Activated T-cell treated with anti-CD3 and anti-CD28 coated beads, Interleukin-2, amount 50 U/mL, for 72 hours (primary cell): ENCODE measurements around the gene IFNAR1. TPM values are rescaled to one million over a fixed set of nuclear protein-coding genes. Genes with fewer than 3 reads are reported as not detected.

Experiments used
- ATAC-seq, 2 donors: fragments of 150-1000 bp; cut with Tn5 transposase; replicated peaks in 1 of 2; 2 replicates each; pipeline ENCODE4 v1.10.0; 2021; ENCODE audit warnings: moderate library complexity in 2 of 2, mild to moderate bottlenecking in 1 of 2
- DNase-seq, 2 donors: peaks; one replicate each; pipeline ENCODE4 v3.0.0; 2021 to 2022; ENCODE audit warnings: mixed read lengths in 1 of 2
- H3K27ac Mint-ChIP-seq: one replicate; pipeline ENCODE4 v1.8.0; 2022; ENCODE audit warnings: mild to moderate bottlenecking, moderate library complexity, mixed read lengths
- H3K27me3 Mint-ChIP-seq: one replicate; pipeline ENCODE4 v1.8.0; 2022; ENCODE audit warnings: low read depth, mixed read lengths
- H3K36me3 Mint-ChIP-seq, 2 donors: one replicate each; pipeline ENCODE4 v1.8.0; 2022; ENCODE audit warnings: mixed read lengths in 2 of 2, mild to moderate bottlenecking in 1 of 2; ENCODE audit not compliant: insufficient read depth in 2 of 2
- H3K4me1 Mint-ChIP-seq: one replicate; pipeline ENCODE4 v1.8.0; 2022; ENCODE audit warnings: low read depth, mixed read lengths
- H3K4me3 Mint-ChIP-seq, 2 donors: one replicate each; pipeline ENCODE4 v1.8.0; 2022; ENCODE audit warnings: mild to moderate bottlenecking in 2 of 2, mixed read lengths in 2 of 2, moderate library complexity in 2 of 2
- H3K9me3 Mint-ChIP-seq, 2 donors: one replicate each; pipeline ENCODE4 v1.8.0; 2022; ENCODE audit warnings: mixed read lengths in 2 of 2
- total RNA-seq, 2 donors: library from RNA; stranded (reverse); gene quantifications; one replicate each; pipeline ENCODE4 v1.2.3, GENCODE V29; 2022

IFNAR1 gene
- total RNA-seq, 2 donors from 2014 or later = 28.2 to 29.1 TPM

DNA sequence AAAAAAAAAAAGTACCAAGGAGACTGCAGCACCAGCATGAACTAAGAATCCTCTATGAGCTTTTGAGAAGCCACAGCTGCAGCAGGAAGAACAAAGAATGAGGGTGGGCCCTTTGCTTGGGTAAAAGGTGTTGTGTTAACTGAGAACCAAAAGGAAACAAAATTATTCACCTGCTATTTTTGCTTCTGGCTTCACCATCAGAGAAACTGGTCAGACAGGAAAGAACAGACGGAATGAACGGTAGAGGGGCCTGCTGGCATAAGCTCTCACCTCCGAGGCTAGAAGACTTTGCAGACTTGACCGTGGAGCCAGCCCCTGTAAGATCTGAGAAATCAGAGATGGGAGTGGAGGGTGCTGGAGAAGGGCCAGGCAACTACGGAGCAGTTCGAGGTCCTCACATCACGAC is 31.0 kb upstream of the IFNAR1 start:
- H3K27ac Mint-ChIP-seq = no peak overlapping the region
- H3K27me3 Mint-ChIP-seq = no peaks in the 10 kb centered on the region
- H3K4me1 Mint-ChIP-seq = peaks cover 35% of the 10 kb centered on the region
- no peaks in the 10 kb centered on the region for H3K9me3 Mint-ChIP-seq
- H3K4me3 Mint-ChIP-seq = no peak overlapping the region
- DNase-seq (no peak), ATAC-seq (no peak)
- H3K36me3 Mint-ChIP-seq = peaks cover 2% of the 10 kb centered on the region in 2 donors

DNA sequence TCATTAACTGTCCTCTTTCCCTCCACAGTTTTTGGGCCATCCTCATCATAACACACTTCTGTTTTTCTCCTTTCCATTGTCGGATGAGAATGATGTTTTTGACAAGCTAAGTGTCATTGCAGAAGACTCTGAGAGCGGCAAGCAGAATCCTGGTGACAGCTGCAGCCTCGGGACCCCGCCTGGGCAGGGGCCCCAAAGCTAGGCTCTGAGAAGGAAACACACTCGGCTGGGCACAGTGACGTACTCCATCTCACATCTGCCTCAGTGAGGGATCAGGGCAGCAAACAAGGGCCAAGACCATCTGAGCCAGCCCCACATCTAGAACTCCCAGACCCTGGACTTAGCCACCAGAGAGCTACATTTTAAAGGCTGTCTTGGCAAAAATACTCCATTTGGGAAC is 28.6 kb upstream of the IFNAR1 start:
- Mint-ChIP-seq H3K27ac (no peak overlapping the region), H3K9me3 (no peaks in the 10 kb centered on the region), H3K36me3 (peaks cover 2% of the 10 kb centered on the region in 2 donors), H3K4me3 (no peak overlapping the region), H3K4me1 (peaks cover 58% of the 10 kb centered on the region), H3K27me3 (no peaks in the 10 kb centered on the region)
- ATAC-seq = no peak
- DNase-seq = no peak

DNA sequence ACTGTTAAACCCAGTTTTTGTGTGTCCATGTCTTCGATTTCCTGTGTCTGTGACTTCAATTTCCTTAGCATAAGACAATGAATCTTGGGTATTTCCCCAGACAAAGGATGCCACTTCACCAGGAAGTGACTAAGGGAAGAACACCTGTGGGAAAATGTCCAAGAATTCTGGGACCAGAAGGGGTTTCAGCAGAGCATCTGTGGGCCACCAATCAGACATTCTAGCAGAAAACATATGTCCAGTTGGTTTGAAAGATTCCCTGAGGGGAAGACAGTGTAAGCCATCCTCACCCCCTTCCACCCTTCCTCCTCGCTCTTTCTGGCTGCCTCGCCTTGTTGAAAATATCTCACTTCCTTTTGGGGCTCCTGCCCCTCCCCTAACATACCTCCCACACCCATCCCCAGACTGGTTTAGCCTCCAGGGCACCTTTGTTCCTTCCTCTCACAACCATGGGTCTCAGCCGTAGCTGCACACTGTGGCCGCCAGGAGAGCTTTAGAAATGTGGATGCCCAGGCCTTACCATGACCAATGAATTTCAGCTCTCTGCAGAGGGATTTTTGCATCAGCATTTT is 25.5 kb upstream of the IFNAR1 start:
- Mint-ChIP-seq H3K4me1 (peaks cover 46% of the 10 kb centered on the region), H3K9me3 (no peaks in the 10 kb centered on the region), H3K4me3 (peak overlapping the region; percentile 34 to 83), H3K27ac (peak overlapping the region; percentile 0), H3K36me3 (peaks cover 0 to 2% of the 10 kb centered on the region in 2 donors), H3K27me3 (no peaks in the 10 kb centered on the region)
- ATAC-seq (peak; percentile 80 to 88), DNase-seq (peak; percentile 27 to 33)

DNA sequence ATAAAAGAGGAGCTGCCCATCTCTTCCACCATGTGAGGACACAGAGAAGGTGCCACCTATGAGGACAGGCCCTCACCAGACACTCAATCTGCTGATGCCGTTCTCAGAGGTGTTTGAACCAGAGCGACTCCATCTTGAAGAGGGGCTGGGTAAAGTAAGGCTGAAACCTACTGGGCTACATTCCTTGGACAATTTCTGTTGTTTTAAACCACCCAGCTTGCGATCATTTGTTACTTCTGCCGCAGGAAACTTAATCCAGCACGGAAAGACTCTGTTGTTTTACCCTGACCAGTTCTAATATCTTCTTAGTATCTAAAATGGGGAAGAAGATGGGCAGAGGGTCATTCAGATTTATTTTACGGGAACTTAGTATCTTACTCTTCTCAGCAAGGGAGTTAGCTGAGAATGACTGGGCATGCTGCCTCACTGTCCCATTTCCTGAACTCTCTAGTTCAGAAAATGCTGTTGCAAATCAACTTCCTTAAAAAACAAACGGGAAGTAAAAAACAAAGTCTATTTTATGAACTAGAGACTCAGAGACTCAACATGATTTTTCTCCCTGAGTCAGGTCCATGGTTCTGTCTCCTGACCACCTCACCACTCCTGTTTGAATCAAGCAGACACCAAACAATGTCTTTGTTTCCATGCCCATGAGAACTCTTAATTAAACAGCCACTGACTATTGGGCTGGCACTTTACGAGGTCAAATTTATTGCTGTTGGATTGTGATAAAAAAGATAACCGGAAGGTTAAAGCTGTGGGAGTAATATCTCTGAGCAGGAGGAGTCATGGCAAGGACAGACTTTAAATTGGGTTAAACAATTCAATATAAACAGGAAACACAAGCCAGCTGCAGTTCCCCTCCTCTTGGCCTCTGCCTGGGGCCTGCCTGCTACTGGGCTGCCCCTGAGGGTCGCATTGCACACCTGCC is 23.8 kb upstream of the IFNAR1 start:
- Mint-ChIP-seq H3K27ac (no peak overlapping the region), H3K9me3 (no peaks in the 10 kb centered on the region), H3K36me3 (no peaks in the 10 kb centered on the region), H3K27me3 (no peaks in the 10 kb centered on the region), H3K4me1 (peaks cover 51% of the 10 kb centered on the region), H3K4me3 (no peak overlapping the region)
- DNase-seq (no peak), ATAC-seq (no peak)

DNA sequence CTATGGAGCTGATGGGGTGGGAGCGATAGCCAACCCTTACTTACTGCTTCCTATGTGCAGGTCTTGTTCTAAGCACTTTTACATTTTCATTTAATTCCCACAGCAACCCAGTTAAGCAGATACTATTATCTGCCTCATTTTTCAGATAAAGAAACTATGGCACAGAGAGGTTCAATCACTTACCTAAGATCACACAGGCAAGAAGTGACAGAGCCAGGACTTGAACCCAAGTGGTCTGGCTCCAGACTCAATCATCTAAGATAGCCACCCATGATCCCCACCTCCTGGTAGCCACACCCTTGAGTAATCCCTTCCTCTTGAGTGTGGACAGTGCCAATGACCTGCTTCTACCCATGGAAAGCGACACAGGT is 23.2 kb upstream of the IFNAR1 start:
- Mint-ChIP-seq H3K27ac (no peak overlapping the region), H3K36me3 (no peaks in the 10 kb centered on the region), H3K27me3 (no peaks in the 10 kb centered on the region), H3K9me3 (no peaks in the 10 kb centered on the region), H3K4me1 (peaks cover 51% of the 10 kb centered on the region), H3K4me3 (no peak overlapping the region)
- DNase-seq (no peak), ATAC-seq (no peak)

DNA sequence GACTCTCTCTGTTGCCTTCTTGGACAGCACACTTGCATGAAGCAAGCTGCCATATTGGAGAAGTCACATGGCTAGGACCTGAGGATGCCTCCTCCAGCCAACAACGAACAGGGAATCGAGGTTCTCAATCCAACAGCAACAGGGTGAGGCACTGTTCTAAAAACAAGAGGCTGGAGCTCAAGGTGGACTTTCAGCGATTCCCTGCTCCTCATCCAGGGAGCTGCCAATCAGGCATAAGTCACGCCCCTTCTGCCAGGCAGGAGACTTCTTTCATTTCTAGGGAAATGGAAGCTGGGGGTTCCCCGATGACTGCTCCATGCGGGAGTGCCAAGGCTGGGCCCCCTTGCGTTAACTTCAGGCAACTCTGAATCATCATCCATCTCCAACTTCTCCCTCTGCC is 22.7 kb upstream of the IFNAR1 start:
- H3K27ac Mint-ChIP-seq = no peak overlapping the region
- no peaks in the 10 kb centered on the region for H3K9me3 Mint-ChIP-seq
- no peak for DNase-seq
- no peaks in the 10 kb centered on the region for H3K27me3 Mint-ChIP-seq
- no peaks in the 10 kb centered on the region for H3K36me3 Mint-ChIP-seq
- H3K4me3 Mint-ChIP-seq = no peak overlapping the region
- no peak for ATAC-seq
- peaks cover 51% of the 10 kb centered on the region for H3K4me1 Mint-ChIP-seq

DNA sequence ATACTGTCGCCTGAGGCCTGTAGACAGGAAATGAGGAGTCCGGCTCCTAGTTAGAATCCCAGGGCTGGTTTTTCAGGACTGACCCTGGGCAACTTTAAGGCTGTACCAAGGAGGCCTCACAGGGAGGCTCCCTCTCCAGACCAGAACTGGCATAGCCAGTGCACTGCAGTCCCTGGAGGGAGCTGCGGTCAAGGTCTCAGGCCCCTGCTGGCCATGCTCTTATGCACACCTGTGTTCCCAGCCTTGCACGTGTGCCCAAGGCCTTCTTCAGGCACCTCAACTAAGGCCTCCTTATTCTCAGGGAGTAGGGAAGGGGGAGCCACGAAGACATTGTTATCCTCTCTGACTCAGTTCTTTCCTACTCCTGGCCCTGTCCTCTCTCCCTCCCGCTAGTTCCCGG is 22.0 kb upstream of the IFNAR1 start:
- ATAC-seq (no peak), DNase-seq (no peak)
- Mint-ChIP-seq H3K4me3 (no peak overlapping the region), H3K4me1 (peaks cover 46% of the 10 kb centered on the region), H3K9me3 (no peaks in the 10 kb centered on the region), H3K27ac (no peak overlapping the region), H3K27me3 (no peaks in the 10 kb centered on the region), H3K36me3 (no peaks in the 10 kb centered on the region)

DNA sequence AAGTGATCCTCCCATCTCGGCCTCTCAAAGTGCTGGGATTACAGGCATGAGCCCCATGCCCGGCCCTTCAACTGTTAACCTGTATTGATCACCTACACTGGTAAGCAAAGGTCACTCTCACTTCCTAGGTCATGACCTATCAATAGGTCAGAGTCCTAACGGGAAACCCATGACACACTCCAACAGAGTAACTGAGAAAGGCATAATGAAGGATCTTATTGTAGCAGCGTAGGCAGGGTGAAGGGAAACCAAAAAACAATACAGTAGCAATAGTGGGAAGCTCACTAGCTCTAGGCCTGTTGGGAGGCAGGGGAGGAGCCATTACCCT is 19.5 kb upstream of the IFNAR1 start:
- ATAC-seq (no peak), DNase-seq (no peak)
- Mint-ChIP-seq H3K4me3 (no peak overlapping the region), H3K4me1 (peaks cover 29% of the 10 kb centered on the region), H3K9me3 (no peaks in the 10 kb centered on the region), H3K36me3 (no peaks in the 10 kb centered on the region), H3K27me3 (no peaks in the 10 kb centered on the region), H3K27ac (no peak overlapping the region)

DNA sequence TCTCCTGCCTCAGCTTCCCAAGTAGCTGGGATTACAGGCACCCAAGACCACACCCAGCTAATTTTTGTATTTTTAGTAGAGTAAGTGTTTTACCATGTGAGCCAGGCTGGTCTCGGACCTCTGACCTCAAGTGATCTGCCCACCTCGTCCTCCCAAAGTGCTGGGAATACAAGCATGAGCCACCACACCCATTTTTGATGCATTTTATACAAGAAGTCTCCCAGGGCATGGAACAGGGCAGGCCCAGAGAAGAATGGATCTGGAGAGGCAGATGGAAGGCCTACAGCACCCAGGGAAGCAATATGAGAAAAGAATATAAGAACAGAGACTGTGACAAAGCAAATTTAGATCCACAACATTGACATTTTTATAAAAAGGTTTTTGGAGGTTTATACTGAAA is 18.8 kb upstream of the IFNAR1 start:
- ATAC-seq = no peak
- Mint-ChIP-seq H3K36me3 (no peaks in the 10 kb centered on the region), H3K9me3 (no peaks in the 10 kb centered on the region), H3K27me3 (no peaks in the 10 kb centered on the region), H3K4me3 (no peak overlapping the region), H3K27ac (no peak overlapping the region), H3K4me1 (peaks cover 22% of the 10 kb centered on the region)
- no peak for DNase-seq

DNA sequence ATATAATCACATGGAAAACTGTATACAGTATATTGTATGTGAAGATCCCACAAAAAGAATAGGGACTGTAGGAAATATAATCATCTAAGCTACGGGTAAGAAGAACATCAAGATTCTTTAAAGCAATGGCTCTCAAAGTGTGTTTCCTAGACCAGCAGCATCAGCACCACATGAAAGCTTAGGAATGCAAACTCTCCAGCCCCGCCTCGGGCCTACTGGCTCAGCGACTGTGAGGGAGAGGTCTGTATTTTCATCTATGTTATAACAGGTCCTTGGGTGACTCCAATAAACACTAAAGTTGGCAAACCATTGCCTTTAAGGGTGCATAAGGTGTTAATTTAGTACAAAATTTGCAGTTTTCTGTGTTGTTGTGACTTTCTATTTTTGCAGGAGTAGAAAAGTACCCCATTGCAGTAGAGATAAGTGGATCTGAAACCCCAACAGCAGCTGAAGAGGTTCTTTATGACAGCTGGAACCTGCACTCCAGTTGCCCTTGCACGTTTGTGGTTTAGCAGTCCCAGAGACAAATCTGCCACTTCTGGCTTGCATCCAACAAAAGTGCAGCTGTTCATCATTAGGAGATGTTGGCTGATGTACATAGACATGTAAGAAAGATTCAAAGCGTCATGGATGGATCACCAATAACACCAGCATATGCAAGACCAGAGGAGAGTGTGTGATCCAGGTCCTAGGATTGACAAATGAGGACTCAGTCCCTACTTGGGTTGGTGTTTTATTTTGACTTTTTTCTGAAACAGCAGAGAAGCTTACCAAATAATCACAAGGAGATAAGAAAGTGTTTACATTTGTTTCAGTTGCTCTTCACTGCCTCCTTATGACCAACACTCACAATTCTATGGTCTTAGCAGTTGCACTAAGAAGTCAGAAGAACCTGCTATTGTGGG is 15.9 kb upstream of the IFNAR1 start:
- H3K27ac Mint-ChIP-seq = no peak overlapping the region
- H3K36me3 Mint-ChIP-seq = no peaks in the 10 kb centered on the region
- H3K27me3 Mint-ChIP-seq = no peaks in the 10 kb centered on the region
- DNase-seq (no peak), ATAC-seq (no peak)
- H3K9me3 Mint-ChIP-seq = peaks cover 2% of the 10 kb centered on the region in 2 donors
- H3K4me1 Mint-ChIP-seq = peaks cover 13% of the 10 kb centered on the region
- H3K4me3 Mint-ChIP-seq = no peak overlapping the region

DNA sequence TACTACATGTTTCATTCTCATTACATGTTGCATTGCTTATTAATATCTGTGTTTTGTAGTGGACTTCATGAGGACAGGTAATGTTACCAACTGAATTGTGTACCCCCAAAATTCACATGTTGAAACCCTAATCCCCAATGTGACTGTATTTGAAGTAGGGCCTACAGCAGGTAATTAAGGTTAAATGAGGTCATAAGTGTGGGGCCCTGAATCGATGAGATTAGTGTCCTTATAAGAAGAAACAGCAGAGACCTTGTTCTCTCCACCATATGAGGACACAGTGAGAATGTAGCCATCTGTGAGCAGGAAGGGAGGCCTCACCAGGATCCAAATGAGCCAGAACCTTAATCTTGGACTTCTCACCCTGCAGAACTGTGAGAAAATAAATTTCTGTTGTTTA is 15.0 kb upstream of the IFNAR1 start:
- Mint-ChIP-seq H3K4me3 (no peak overlapping the region), H3K4me1 (peaks cover 7% of the 10 kb centered on the region), H3K36me3 (no peaks in the 10 kb centered on the region), H3K27me3 (no peaks in the 10 kb centered on the region), H3K9me3 (peaks cover 2% of the 10 kb centered on the region in 2 donors), H3K27ac (no peak overlapping the region)
- no peak for ATAC-seq
- DNase-seq = no peak

DNA sequence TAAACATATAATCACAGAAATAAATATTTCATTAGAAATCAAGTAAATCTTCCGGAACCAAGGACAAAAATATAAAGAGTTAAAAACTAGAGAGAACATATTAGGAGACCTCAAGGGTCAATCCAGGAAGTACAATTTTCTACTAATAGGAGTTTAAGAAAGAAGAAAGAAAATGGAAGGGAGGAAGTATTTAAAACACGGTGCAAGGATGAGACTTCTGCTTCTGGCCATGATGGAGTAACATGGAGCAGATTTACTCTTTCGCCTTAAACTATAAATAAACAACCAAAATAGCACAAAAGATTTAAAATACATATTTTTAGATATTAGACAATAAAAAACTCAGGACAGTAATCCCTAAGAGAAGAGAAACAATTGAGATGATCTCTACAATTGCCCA is 12.6 kb upstream of the IFNAR1 start:
- no peaks in the 10 kb centered on the region for H3K36me3 Mint-ChIP-seq
- no peaks in the 10 kb centered on the region for H3K27me3 Mint-ChIP-seq
- no peak for DNase-seq
- no peak overlapping the region for H3K27ac Mint-ChIP-seq
- H3K9me3 Mint-ChIP-seq = peaks cover 2% of the 10 kb centered on the region in 2 donors
- no peak overlapping the region for H3K4me3 Mint-ChIP-seq
- H3K4me1 Mint-ChIP-seq = peaks cover 7% of the 10 kb centered on the region
- no peak for ATAC-seq

DNA sequence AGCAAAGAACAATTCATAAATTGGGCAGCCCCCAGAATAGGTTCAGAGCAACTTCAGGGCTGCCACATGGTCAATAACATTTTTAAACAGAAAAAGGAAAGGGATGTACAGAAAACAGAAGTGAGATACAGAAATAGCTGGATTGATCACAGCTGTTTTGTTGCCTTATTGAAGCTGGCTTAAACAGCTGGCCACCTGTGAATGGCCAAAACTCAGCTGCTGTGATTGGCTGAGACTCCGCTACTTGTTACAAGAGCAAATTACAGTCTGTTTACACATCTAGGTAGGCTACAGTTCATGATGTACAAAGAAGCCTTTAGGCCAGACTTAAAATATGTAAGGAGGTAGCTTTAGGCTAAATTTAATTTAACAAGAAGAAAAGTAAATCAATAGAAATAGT is 11.6 kb upstream of the IFNAR1 start:
- Mint-ChIP-seq H3K4me3 (no peak overlapping the region), H3K9me3 (peaks cover 2% of the 10 kb centered on the region in 2 donors)
- no peak for ATAC-seq

More for the DNA sequence above, 11.6 kb upstream of the IFNAR1 start:
- DNase-seq = no peak
- no peaks in the 10 kb centered on the region for H3K27me3 Mint-ChIP-seq
- H3K27ac Mint-ChIP-seq = no peak overlapping the region
- H3K36me3 Mint-ChIP-seq = no peaks in the 10 kb centered on the region
- H3K4me1 Mint-ChIP-seq = peaks cover 7% of the 10 kb centered on the region
